Karpas-422 (cell line): ENCODE data around the gene C8G. TPM values are rescaled to one million over a fixed set of nuclear protein-coding genes. Genes with fewer than 3 reads are reported as not detected.

Experiments
- DNase-seq: peaks from one replicate; pipeline ENCODE4 v3.0.0-alpha.2; 2015
- H2AFZ ChIP-seq: fragments of 200-600 bp; sonication (generic); 2 replicates; pipeline ENCODE4 v1.6.1; 2014; ENCODE audit warnings: antibody characterized with exemption, low read length, mixed read lengths
- H3K27ac ChIP-seq: fragments of 200-600 bp; sonication (generic); 2 replicates; pipeline ENCODE4 v1.5.1; 2014; ENCODE audit warnings: mild to moderate bottlenecking, low read length, moderate library complexity
- H3K27me3 ChIP-seq: fragments of 200-600 bp; sonication (generic); 2 replicates; pipeline ENCODE4 v1.6.1; 2014; ENCODE audit warnings: low read length, mixed read lengths
- H3K36me3 ChIP-seq: fragments of 200-600 bp; sonication (generic); 2 replicates; pipeline ENCODE4 v1.6.1; 2014; ENCODE audit warnings: low read length, mixed read lengths; ENCODE audit not compliant: insufficient read depth
- H3K4me1 ChIP-seq: fragments of 200-600 bp; sonication (generic); 2 replicates; pipeline ENCODE4 v1.6.1; 2014; ENCODE audit warnings: mild to moderate bottlenecking, low read length, mixed read lengths
- H3K4me2 ChIP-seq: fragments of 200-600 bp; sonication (generic); 2 replicates; pipeline ENCODE4 v1.6.1; 2014; ENCODE audit warnings: low read length, low read depth, mild to moderate bottlenecking; ENCODE audit not compliant: poor library complexity, severe bottlenecking
- H3K4me3 ChIP-seq: fragments of 200-600 bp; sonication (generic); 2 replicates; pipeline ENCODE4 v1.5.1; 2014; ENCODE audit warnings: mild to moderate bottlenecking, antibody characterized with exemption, low read length, mixed read lengths
- H3K79me2 ChIP-seq: fragments of 200-600 bp; sonication (generic); 2 replicates; pipeline ENCODE4 v1.6.1; 2014; ENCODE audit warnings: mild to moderate bottlenecking, low read length, mixed read lengths
- H3K9ac ChIP-seq: fragments of 200-600 bp; sonication (generic); 2 replicates; pipeline ENCODE4 v1.6.0; 2014; ENCODE audit warnings: low read length
- H3K9me2 ChIP-seq: fragments of 200-600 bp; sonication (generic), shearing (Covaris generic); replicated peaks from 2 replicates; pipeline ENCODE4 v1.6.0; 2014; ENCODE audit warnings: mild to moderate bottlenecking, low read length, moderate library complexity; ENCODE audit not compliant: insufficient read depth
- H3K9me3 ChIP-seq: fragments of 300-700, 200-600 bp; sonication (generic); 2 replicates; pipeline ENCODE4 v1.6.1; 2014; ENCODE audit warnings: low read length, mixed read lengths
- H4K20me1 ChIP-seq: fragments of 200-600 bp; sonication (generic); 2 replicates; pipeline ENCODE4 v1.6.1; 2014; ENCODE audit warnings: mild to moderate bottlenecking, antibody characterized with exemption, low read length, low read depth; ENCODE audit not compliant: insufficient read depth
- total RNA-seq: library from RNA; depleted of rRNA; stranded (reverse); fragments of >200 nt; shearing (Covaris generic); gene quantifications from 2 replicates; pipeline ENCODE4 v1.2.3, GENCODE V29; 2014; ENCODE audit warnings: low replicate concordance

Gene C8G
- total RNA-seq, 1 experiment from 2014 or later, result not detected

DNA sequence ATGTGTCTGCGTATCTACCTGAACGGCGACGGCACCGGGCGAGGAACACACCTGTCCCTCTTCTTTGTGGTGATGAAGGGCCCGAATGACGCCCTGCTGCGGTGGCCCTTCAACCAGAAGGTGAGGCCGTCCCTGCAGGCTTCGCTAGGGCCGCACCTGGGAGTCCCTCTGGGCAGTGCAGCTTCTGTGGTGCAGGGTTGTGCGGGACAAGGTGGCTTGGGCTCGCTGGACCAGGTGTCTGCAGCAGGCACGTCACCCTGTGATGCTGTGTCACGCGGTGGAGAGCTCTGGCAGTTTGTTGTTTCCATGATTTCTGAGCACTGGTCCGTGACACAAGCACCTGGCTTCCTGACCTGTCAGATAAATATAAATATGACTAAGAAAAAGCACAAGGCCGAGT is 21.2 kb upstream of the C8G start:
- H3K4me1 ChIP-seq, result no peaks in the 10 kb centered on the region
- no peaks in the 10 kb centered on the region for H3K9me2 ChIP-seq
- no peak for DNase-seq
- H3K79me2 ChIP-seq, result no peaks in the 10 kb centered on the region
- H3K4me3 ChIP-seq, result no peak overlapping the region
- H3K9me3 ChIP-seq, result no peaks in the 10 kb centered on the region
- H3K27me3 ChIP-seq, result no peaks in the 10 kb centered on the region
- H3K36me3 ChIP-seq, result peaks cover 14% of the 10 kb centered on the region
- no peak overlapping the region for H3K4me2 ChIP-seq
- H3K27ac ChIP-seq, result no peak overlapping the region
- H2AFZ ChIP-seq, result no peak overlapping the region
- no peaks in the 10 kb centered on the region for H4K20me1 ChIP-seq
- H3K9ac ChIP-seq, result no peak overlapping the region

- Histone ChIP-seq H3K9me3 (no peaks in the 10 kb centered on the region), H3K9me2 (no peaks in the 10 kb centered on the region), H3K27ac (no peak overlapping the region), H4K20me1 (no peaks in the 10 kb centered on the region), H3K4me2 (no peak overlapping the region), H3K27me3 (no peaks in the 10 kb centered on the region), H3K36me3 (peaks cover 24% of the 10 kb centered on the region), H3K79me2 (no peaks in the 10 kb centered on the region), H3K9ac (no peak overlapping the region), H3K4me3 (no peak overlapping the region), H3K4me1 (no peaks in the 10 kb centered on the region), H2AFZ (no peak overlapping the region)
- DNase-seq, result no peak
These were observed 19.5 kb upstream of the C8G start for GRCh38 chr9:136925414-136926153.

- Histone ChIP-seq H3K4me3 (no peak overlapping the region), H4K20me1 (no peaks in the 10 kb centered on the region), H3K36me3 (peaks cover 27% of the 10 kb centered on the region), H3K79me2 (no peaks in the 10 kb centered on the region), H2AFZ (no peak overlapping the region), H3K27me3 (no peaks in the 10 kb centered on the region), H3K9ac (no peak overlapping the region), H3K4me1 (no peaks in the 10 kb centered on the region), H3K27ac (no peak overlapping the region), H3K9me3 (no peaks in the 10 kb centered on the region), H3K9me2 (no peaks in the 10 kb centered on the region), H3K4me2 (no peak overlapping the region)
- no peak for DNase-seq
These were observed 18.8 kb upstream of the C8G start for GRCh38 chr9:136926154-136926704.

DNA sequence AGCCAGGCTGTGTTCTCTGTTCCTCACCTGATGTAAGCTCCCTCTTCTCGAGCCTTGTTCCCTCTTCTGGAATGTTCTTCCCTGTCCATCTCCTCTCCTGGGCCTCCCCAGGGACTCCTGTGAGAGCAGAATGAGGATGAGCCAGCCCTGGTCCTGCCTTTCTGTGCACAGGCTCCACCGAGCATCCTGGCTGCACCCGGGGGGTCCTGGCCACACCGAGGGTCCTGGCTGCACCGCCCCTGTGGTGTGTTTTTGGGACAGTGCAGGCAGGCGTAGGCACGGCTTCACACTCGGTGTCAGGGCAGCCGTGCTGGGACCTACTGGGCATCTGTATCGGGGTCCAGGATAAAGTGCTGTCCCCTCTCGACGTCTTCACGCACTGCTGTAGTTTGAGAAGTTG is 18.3 kb upstream of the C8G start:
- DNase-seq, result no peak
- Histone ChIP-seq H2AFZ (no peak overlapping the region), H3K4me1 (no peaks in the 10 kb centered on the region), H3K27me3 (no peaks in the 10 kb centered on the region), H3K79me2 (no peaks in the 10 kb centered on the region), H3K9me2 (no peaks in the 10 kb centered on the region), H4K20me1 (no peaks in the 10 kb centered on the region), H3K4me2 (no peak overlapping the region), H3K27ac (no peak overlapping the region), H3K9me3 (no peaks in the 10 kb centered on the region), H3K4me3 (no peak overlapping the region), H3K9ac (no peak overlapping the region), H3K36me3 (peaks cover 31% of the 10 kb centered on the region)

GRCh38 chr9:136927343-136928271 is 17.4 kb upstream of the C8G start:
- H3K9ac ChIP-seq, result no peak overlapping the region

GRCh38 chr9:136928591-136928990 is 16.5 kb upstream of the C8G start:
- Histone ChIP-seq H4K20me1 (no peaks in the 10 kb centered on the region), H2AFZ (no peak overlapping the region), H3K9me3 (no peaks in the 10 kb centered on the region), H3K9me2 (no peaks in the 10 kb centered on the region), H3K27ac (no peak overlapping the region), H3K4me2 (no peak overlapping the region), H3K4me1 (no peaks in the 10 kb centered on the region), H3K4me3 (no peak overlapping the region), H3K36me3 (peaks cover 38% of the 10 kb centered on the region), H3K27me3 (no peaks in the 10 kb centered on the region), H3K9ac (no peak overlapping the region), H3K79me2 (no peaks in the 10 kb centered on the region)
- DNase-seq, result no peak

More at GRCh38 chr9:136927343-136928271, 17.4 kb upstream of the C8G start:
- Histone ChIP-seq H2AFZ (no peak overlapping the region), H3K9me2 (no peaks in the 10 kb centered on the region), H3K4me1 (no peaks in the 10 kb centered on the region), H3K9me3 (no peaks in the 10 kb centered on the region), H3K79me2 (no peaks in the 10 kb centered on the region), H3K27ac (no peak overlapping the region), H3K4me2 (no peak overlapping the region), H4K20me1 (no peaks in the 10 kb centered on the region), H3K4me3 (no peak overlapping the region), H3K36me3 (peaks cover 35% of the 10 kb centered on the region), H3K27me3 (no peaks in the 10 kb centered on the region)
- DNase-seq, result no peak

DNA sequence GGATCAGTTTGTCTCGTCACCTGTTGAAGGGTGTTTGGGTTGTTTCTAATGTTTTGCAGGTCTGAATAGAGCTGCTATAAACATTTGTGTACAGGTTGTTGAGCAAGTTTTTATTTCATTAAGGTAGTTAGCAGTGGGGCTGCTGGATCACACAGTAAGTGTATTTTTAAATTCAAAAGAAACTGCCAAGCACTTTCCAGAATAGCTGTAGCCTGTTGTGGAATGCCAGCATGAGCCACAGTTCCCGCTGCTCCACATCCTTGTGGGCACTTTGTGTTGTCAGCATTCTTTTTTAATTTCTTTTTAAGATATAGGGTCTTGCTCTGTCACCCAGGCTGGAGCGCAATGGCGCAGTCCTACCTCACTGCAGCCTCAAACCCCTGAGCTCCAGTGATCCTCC is 15.0 kb upstream of the C8G start:
- no peaks in the 10 kb centered on the region for H4K20me1 ChIP-seq
- H3K4me2 ChIP-seq, result no peak overlapping the region
- no peaks in the 10 kb centered on the region for H3K9me2 ChIP-seq
- H3K79me2 ChIP-seq, result no peaks in the 10 kb centered on the region
- peaks cover 38% of the 10 kb centered on the region for H3K36me3 ChIP-seq
- no peak overlapping the region for H2AFZ ChIP-seq
- H3K9me3 ChIP-seq, result no peaks in the 10 kb centered on the region
- no peak overlapping the region for H3K4me3 ChIP-seq
- no peak overlapping the region for H3K27ac ChIP-seq
- H3K4me1 ChIP-seq, result no peaks in the 10 kb centered on the region
- H3K9ac ChIP-seq, result no peak overlapping the region
- H3K27me3 ChIP-seq, result no peaks in the 10 kb centered on the region
- no peak for DNase-seq

DNA sequence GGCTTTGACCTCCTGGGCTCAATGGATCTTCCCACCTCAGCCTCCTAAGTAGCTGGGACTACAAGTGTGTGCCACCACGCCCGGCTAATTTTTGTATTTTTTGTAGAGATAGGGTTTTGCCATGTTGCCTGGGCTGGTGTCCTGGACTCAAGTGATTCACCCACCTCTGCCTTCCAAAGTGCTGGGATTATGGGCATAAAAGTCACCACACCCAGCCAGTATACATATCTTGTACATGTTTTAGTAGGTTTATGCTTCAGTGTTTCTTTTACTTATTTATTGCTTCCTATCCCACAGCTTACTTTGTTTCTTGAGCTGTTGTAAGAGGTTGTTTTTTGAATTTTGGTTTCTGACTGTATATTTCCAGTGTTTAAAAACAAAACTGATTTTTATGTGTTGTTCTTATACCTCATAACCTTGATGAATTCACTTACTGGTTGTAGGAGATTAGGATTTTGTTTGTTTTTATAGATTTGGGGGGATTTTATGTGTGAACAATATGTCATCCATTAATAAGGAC is 13.4 kb upstream of the C8G start:
- no peak overlapping the region for H3K9ac ChIP-seq
- no peaks in the 10 kb centered on the region for H3K27me3 ChIP-seq
- DNase-seq, result no peak
- H3K4me3 ChIP-seq, result no peak overlapping the region
- no peak overlapping the region for H3K27ac ChIP-seq
- H2AFZ ChIP-seq, result no peak overlapping the region
- no peaks in the 10 kb centered on the region for H3K9me2 ChIP-seq
- no peaks in the 10 kb centered on the region for H3K79me2 ChIP-seq
- H3K36me3 ChIP-seq, result peaks cover 37% of the 10 kb centered on the region
- no peaks in the 10 kb centered on the region for H3K9me3 ChIP-seq
- no peaks in the 10 kb centered on the region for H3K4me1 ChIP-seq
- no peak overlapping the region for H3K4me2 ChIP-seq
- H4K20me1 ChIP-seq, result no peaks in the 10 kb centered on the region
